GM12875 (cell line): ENCODE measurements around the gene TIAM2.

ENCODE experiments used
- H3K4me3 ChIP-seq: one replicate; pipeline ENCODE4 v1.5.1; 2011; ENCODE audit warnings: low read depth, low read length, control low read depth
- CTCF ChIP-seq: IDR thresholded peaks from 2 replicates; pipeline ENCODE4 v1.5.1; 2011; ENCODE audit warnings: low read depth, mild to moderate bottlenecking, control low read depth, inconsistent platforms, low read length, moderate library complexity, borderline replicate concordance; ENCODE audit not compliant: insufficient read depth

Gene TIAM2

GRCh38 chr6:155141002-155141401, 145.9 kb downstream of the TIAM2 start:
- TF ChIP-seq CTCF, result no peak

GRCh38 chr6:155141512-155141911, 146.4 kb downstream of the TIAM2 start:
- no peak for TF ChIP-seq CTCF
- no peak overlapping the region for H3K4me3 ChIP-seq

More at GRCh38 chr6:155141002-155141401, 145.9 kb downstream of the TIAM2 start:
- H3K4me3 ChIP-seq, result no peak overlapping the region

- no peak for TF ChIP-seq CTCF
- no peak overlapping the region for H3K4me3 ChIP-seq
Observed at GRCh38 chr6:155142168-155143028, 147.3 kb downstream of the TIAM2 start.

GRCh38 chr6:155143029-155143577, 148.0 kb downstream of the TIAM2 start:
- no peak for TF ChIP-seq CTCF
- no peak overlapping the region for H3K4me3 ChIP-seq

- TF ChIP-seq CTCF, result no peak
- no peak overlapping the region for H3K4me3 ChIP-seq
Observed at GRCh38 chr6:155143578-155144106, 148.5 kb downstream of the TIAM2 start.

- no peak overlapping the region for H3K4me3 ChIP-seq
- no peak for TF ChIP-seq CTCF
Observed at GRCh38 chr6:155146205-155146604, 151.1 kb downstream of the TIAM2 start.

GRCh38 chr6:155147958-155148663, 153.0 kb downstream of the TIAM2 start:
- no peak for TF ChIP-seq CTCF
- no peak overlapping the region for H3K4me3 ChIP-seq
